ENCODE measurements around the gene ANO9.

ANO9 gene

DNA sequence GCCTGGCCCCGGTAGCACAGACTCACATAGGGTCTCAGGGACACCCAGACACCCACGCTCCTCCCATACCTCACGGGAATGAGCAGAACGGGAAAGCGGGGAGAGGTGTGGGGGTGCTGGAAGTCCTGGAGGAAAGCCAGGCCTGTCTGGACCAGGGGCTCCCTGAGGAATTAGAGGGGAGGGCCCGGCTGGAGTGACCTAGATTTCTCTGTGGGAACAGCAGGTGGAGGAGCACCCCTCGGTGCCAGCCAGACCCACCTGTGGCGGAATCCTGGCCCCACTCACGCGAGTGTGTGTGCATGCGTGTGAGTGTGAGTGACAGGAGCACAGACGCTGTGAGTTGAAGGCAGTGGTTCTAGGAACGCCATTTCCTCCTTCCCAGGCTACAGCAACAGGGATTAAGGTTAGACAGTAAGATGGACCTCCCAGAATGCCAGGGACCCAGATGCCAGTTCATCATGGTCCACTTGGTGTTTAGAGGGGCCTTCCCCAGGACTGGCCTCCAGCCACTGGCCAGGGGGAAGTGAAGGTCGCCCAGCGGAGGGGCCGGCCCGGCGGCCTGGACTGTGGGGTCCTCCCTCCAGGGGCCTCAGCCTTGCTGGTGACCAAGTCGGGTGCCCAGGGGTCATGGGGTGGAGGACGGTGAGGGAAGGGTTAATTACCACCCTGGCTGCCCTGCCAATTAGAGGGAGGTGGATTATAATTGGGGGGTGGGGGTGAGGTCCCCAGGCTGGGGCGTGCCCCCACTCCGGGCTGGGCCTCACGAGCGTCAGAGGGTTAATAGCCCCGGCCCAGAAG, 46.8 kb downstream of the ANO9 start:
- peaks cover 0 to 26% of the 10 kb centered on the region in 2 experiments for H3K36me3 ChIP-seq (ENCODE audit: control insufficient read depth in 1 of 2, insufficient read depth in 2 of 2, low read depth in 1 of 2, low read length in 2 of 2)
- H2BK120ac ChIP-seq (ENCODE audit: low read depth, low read length), result peak overlapping the region; percentile 78
- peak overlapping the region in 1 of 2 experiments; percentile 46 for H3K4ac ChIP-seq (ENCODE audit: low read depth in 1 of 2, low read length in 2 of 2)
- peak overlapping the region; percentile 6 to 64 for H3K18ac ChIP-seq (ENCODE audit: low read depth in 1 of 2, low read length in 2 of 2)
- H4K8ac ChIP-seq (ENCODE audit: low read length), result peak overlapping the region; percentile 78
- H3K4me2 ChIP-seq (ENCODE audit: low read length, poor library complexity, severe bottlenecking), result peak overlapping the region; percentile 53
- no peak overlapping the region for H2BK5ac ChIP-seq (ENCODE audit: low read depth, low read length, poor library complexity, severe bottlenecking)
- no peak for DNase-seq
- peak overlapping the region in 1 of 2 experiments; percentile 29 for H3K14ac ChIP-seq (ENCODE audit: low read length in 2 of 2)
- peaks cover 41% of the 10 kb centered on the region for H3K4me1 ChIP-seq (ENCODE audit: control insufficient read depth, insufficient read depth, low read depth, low read length)
- H4K91ac ChIP-seq (ENCODE audit: low read length), result peak overlapping the region; percentile 88
- H3K9me3 ChIP-seq (ENCODE audit: control insufficient read depth, low read length), result no peaks in the 10 kb centered on the region
- H2BK15ac ChIP-seq (ENCODE audit: low read depth, poor library complexity, severe bottlenecking), result peak overlapping the region; percentile 70
- peak overlapping the region; percentile 34 for H2AK5ac ChIP-seq (ENCODE audit: low read length, severe bottlenecking)
- peak overlapping the region in 1 of 2 experiments; percentile 55 for H2BK12ac ChIP-seq (ENCODE audit: low read length in 2 of 2)
- no peak overlapping the region for H3K23ac ChIP-seq (ENCODE audit: low read length in 2 of 2)
- H2AFZ ChIP-seq (ENCODE audit: low read depth, low read length), result no peak overlapping the region
- H3K27ac ChIP-seq (ENCODE audit: low read length, poor library complexity, severe bottlenecking), result no peak overlapping the region
- peaks cover 1% of the 10 kb centered on the region for H3K79me1 ChIP-seq (replicated peaks; ENCODE audit: low read length, poor library complexity, severe bottlenecking)
- peak overlapping the region; percentile 36 to 51 for H3K4me3 ChIP-seq (ENCODE audit: insufficient read depth in 1 of 2, low read depth in 1 of 2, low read length in 2 of 2)
- WGBS, result 85% methylated on average over 23 of the region's 25 CpGs
- peak overlapping the region; percentile 45 for H3K9ac ChIP-seq (ENCODE audit: low read length)
- no peaks in the 10 kb centered on the region for H3K27me3 ChIP-seq (ENCODE audit: control insufficient read depth in 1 of 2, insufficient read depth in 1 of 2, low read length in 2 of 2)

DNA sequence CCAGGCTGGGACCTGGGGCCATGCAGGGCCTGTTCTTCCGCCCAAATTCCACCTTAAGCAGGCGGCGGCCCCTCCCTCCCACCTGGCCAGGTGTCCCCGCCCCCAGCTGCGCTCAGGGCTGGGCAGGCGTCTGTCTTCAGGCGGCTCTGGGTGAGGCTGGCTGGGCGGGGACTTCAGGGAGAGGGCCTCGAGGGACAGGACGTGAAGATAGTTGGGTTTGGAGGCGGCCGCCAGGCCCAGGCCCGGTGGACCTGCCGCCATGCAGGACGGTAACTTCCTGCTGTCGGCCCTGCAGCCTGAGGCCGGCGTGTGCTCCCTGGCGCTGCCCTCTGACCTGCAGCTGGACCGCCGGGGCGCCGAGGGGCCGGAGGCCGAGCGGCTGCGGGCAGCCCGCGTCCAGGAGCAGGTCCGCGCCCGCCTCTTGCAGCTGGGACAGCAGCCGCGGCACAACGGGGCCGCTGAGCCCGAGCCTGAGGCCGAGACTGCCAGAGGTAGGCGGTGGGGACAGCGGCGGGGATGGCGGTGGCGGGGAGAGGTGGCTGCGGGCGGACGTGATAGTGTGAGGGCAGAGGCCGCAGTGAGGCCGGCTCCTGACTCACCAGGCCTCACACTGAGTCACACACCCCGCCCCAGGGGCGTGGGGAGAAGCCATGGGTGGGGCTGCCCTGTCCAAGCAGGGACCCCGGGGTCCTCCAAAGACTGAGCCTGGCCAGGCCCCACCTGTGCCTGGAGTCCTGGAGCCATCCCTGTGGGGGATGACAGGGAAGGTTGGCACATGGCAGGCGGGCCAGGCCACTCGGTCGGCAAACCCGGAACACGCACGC, 47.6 kb downstream of the ANO9 start, which contains the start of gene PKP3:
TSS of gene PKP3 (plus strand) at position 176 of the 824 bp plus-strand sequence. CDS start at position 260, 84 bp downstream.
- Histone ChIP-seq H3K9ac (ENCODE audit: low read length) (peak within 1 kb of the TSS; percentile 51), H3K14ac (ENCODE audit: low read length in 2 of 2) (peak within 1 kb of the TSS in 1 of 2 experiments; percentile 68), H2AK5ac (ENCODE audit: low read length, severe bottlenecking) (peak within 1 kb of the TSS; percentile 35), H3K9me3 (ENCODE audit: control insufficient read depth, low read length) (no peaks in the 10 kb centered on the region), H4K8ac (ENCODE audit: low read length) (peak within 1 kb of the TSS; percentile 95), H2BK12ac (ENCODE audit: low read length in 2 of 2) (peak within 1 kb of the TSS in 1 of 2 experiments; percentile 55), H2BK15ac (ENCODE audit: low read depth, poor library complexity, severe bottlenecking) (peak within 1 kb of the TSS; percentile 95), H2AFZ (ENCODE audit: low read depth, low read length) (peak within 1 kb of the TSS; percentile 73), H3K4me2 (ENCODE audit: low read length, poor library complexity, severe bottlenecking) (peak within 1 kb of the TSS; percentile 53), H4K91ac (ENCODE audit: low read length) (peak within 1 kb of the TSS; percentile 92), H3K18ac (ENCODE audit: low read depth in 1 of 2, low read length in 2 of 2) (peak within 1 kb of the TSS; percentile 6 to 64), H3K27ac (ENCODE audit: low read length, poor library complexity, severe bottlenecking) (no peak within 1 kb of the TSS), H3K27me3 (ENCODE audit: control insufficient read depth in 1 of 2, insufficient read depth in 1 of 2, low read length in 2 of 2) (no peaks in the 10 kb centered on the region), H2BK5ac (ENCODE audit: low read depth, low read length, poor library complexity, severe bottlenecking) (no peak within 1 kb of the TSS), H3K4me1 (ENCODE audit: control insufficient read depth, insufficient read depth, low read depth, low read length) (peaks cover 41% of the 10 kb centered on the region), H3K4me3 (ENCODE audit: insufficient read depth in 1 of 2, low read depth in 1 of 2, low read length in 2 of 2) (peak within 1 kb of the TSS; percentile 44 to 55), H2BK120ac (ENCODE audit: low read depth, low read length) (peak within 1 kb of the TSS; percentile 87), H3K79me1 (replicated peaks; ENCODE audit: low read length, poor library complexity, severe bottlenecking) (peaks cover 1% of the 10 kb centered on the region), H3K4ac (ENCODE audit: low read depth in 1 of 2, low read length in 2 of 2) (peak within 1 kb of the TSS; percentile 72 to 73), H3K23ac (ENCODE audit: low read length in 2 of 2) (peak within 1 kb of the TSS in 1 of 2 experiments; percentile 54), H3K36me3 (ENCODE audit: control insufficient read depth in 1 of 2, insufficient read depth in 2 of 2, low read depth in 1 of 2, low read length in 2 of 2) (peaks cover 0 to 19% of the 10 kb centered on the region in 2 experiments)
- DNase-seq, result peak; percentile 83
- WGBS, result 46% methylated on average over 29 of the region's 57 CpGs

DNA sequence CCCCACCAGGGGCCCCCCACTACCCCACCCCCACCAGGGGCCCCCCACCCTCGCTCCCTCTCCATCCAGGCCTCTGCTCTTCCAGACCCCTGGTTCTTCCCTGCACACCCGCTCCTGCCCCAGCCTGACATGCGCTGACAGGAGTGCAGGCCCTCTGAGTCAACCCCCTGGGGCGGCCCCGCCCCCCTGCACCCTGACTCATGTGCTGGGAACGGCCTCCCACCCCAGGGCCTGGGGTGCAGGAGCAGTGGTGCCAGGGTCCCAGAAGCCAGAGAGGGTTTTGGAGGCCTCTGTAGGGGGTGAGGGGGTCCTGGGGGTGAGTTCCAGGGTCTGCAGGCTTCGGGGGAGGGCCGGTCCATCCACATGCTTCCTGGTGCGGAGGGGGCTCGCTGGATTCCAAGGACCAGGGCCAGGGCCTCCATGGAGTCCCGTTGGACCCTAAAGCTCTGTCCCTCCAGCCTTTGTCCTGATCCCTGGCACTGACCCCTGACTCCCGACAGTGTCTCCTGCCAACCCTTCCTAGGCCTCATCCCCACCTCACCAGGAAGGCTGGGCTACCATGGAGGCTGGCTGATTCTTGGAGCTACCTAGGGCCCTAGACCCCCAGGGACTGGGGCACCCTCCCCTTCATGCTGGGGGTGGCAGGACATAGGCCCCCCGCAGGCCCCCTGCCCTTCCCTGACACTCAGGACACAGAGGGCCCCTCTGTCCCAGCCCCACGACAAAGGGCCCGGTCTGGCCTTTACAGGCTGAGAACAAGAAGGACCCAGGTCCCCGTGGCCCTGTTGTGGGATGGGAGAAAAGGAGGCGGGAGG, 48.4 kb downstream of the ANO9 start:
- Histone ChIP-seq H2BK12ac (ENCODE audit: low read length in 2 of 2) (peak overlapping the region in 1 of 2 experiments; percentile 55), H3K4me2 (ENCODE audit: low read length, poor library complexity, severe bottlenecking) (no peak overlapping the region), H3K36me3 (ENCODE audit: control insufficient read depth in 1 of 2, insufficient read depth in 2 of 2, low read depth in 1 of 2, low read length in 2 of 2) (peaks cover 0 to 16% of the 10 kb centered on the region in 2 experiments), H3K4me1 (ENCODE audit: control insufficient read depth, insufficient read depth, low read depth, low read length) (peaks cover 39% of the 10 kb centered on the region), H2BK15ac (ENCODE audit: low read depth, poor library complexity, severe bottlenecking) (peak overlapping the region; percentile 95), H2AFZ (ENCODE audit: low read depth, low read length) (peak overlapping the region; percentile 73), H4K91ac (ENCODE audit: low read length) (peak overlapping the region; percentile 92), H3K4me3 (ENCODE audit: insufficient read depth in 1 of 2, low read depth in 1 of 2, low read length in 2 of 2) (peak overlapping the region in 1 of 2 experiments; percentile 55), H3K18ac (ENCODE audit: low read depth in 1 of 2, low read length in 2 of 2) (peak overlapping the region; percentile 6 to 55), H3K27ac (ENCODE audit: low read length, poor library complexity, severe bottlenecking) (no peak overlapping the region), H3K27me3 (ENCODE audit: control insufficient read depth in 1 of 2, insufficient read depth in 1 of 2, low read length in 2 of 2) (no peaks in the 10 kb centered on the region), H2BK120ac (ENCODE audit: low read depth, low read length) (peak overlapping the region; percentile 87), H3K14ac (ENCODE audit: low read length in 2 of 2) (peak overlapping the region in 1 of 2 experiments; percentile 68), H3K9ac (ENCODE audit: low read length) (peak overlapping the region; percentile 51), H2BK5ac (ENCODE audit: low read depth, low read length, poor library complexity, severe bottlenecking) (no peak overlapping the region), H3K79me1 (replicated peaks; ENCODE audit: low read length, poor library complexity, severe bottlenecking) (peaks cover 1% of the 10 kb centered on the region), H3K9me3 (ENCODE audit: control insufficient read depth, low read length) (no peaks in the 10 kb centered on the region), H2AK5ac (ENCODE audit: low read length, severe bottlenecking) (peak overlapping the region; percentile 35), H3K23ac (ENCODE audit: low read length in 2 of 2) (peak overlapping the region in 1 of 2 experiments; percentile 27), H3K4ac (ENCODE audit: low read depth in 1 of 2, low read length in 2 of 2) (peak overlapping the region; percentile 72 to 73), H4K8ac (ENCODE audit: low read length) (peak overlapping the region; percentile 95)
- DNase-seq, result peak; percentile 86
- 50% methylated on average over 15 of the region's 17 CpGs for WGBS

All from mesenchymal stem cell (in vitro differentiated cells and primary cell).